GM04503 (cell line): Measurements from ENCODE around the gene SPATS2L.

Experiments
- DNase-seq: peaks from one replicate; pipeline ENCODE4 v3.0.0-alpha.2; 2012; ENCODE audit warnings: low read depth

The SPATS2L gene, protein sequence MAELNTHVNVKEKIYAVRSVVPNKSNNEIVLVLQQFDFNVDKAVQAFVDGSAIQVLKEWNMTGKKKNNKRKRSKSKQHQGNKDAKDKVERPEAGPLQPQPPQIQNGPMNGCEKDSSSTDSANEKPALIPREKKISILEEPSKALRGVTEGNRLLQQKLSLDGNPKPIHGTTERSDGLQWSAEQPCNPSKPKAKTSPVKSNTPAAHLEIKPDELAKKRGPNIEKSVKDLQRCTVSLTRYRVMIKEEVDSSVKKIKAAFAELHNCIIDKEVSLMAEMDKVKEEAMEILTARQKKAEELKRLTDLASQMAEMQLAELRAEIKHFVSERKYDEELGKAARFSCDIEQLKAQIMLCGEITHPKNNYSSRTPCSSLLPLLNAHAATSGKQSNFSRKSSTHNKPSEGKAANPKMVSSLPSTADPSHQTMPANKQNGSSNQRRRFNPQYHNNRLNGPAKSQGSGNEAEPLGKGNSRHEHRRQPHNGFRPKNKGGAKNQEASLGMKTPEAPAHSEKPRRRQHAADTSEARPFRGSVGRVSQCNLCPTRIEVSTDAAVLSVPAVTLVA

DNA sequence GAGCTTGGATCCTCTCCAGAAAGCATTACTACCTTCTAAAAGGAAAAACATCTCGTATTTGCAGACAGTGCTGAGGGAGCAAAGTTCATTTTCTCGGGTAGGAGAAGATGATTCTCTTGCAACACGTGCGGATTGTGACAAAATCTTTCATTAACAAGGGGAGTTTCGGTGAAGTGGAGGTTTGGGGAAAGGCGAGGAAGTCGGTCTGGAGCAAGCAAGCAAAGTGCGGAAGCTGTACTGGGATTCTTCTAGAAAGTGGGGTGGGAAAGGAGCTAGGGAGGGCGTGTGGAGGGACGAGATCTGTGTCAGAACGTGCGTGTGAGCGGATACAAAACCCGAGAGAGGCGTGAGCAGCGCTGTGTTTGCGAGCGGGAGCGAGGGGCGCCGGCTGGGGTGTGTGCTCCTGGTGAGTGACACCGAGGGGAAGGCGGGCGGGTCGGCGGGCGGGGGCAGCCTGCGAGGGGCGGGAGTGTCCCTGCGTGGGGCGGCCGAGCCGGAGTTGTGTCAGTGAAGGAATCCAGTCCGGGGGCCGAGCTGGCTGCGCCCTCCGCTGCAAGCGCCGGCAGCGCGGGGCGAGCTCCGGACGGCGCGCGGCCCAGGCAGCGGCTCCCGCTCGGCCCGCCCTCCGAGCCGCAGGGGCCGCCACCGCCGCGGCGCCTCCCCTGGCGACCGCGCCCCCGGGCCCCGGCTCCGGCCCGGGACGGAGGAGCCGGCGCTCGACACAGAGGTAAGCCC is at the start of gene SPATS2L:
Gene SPATS2L, plus strand, starts transcription at position 498 of the 735 bp plus-strand sequence. CDS start 82,552 bp downstream, outside the sequence.
- DNase-seq: peak; percentile 50

DNA sequence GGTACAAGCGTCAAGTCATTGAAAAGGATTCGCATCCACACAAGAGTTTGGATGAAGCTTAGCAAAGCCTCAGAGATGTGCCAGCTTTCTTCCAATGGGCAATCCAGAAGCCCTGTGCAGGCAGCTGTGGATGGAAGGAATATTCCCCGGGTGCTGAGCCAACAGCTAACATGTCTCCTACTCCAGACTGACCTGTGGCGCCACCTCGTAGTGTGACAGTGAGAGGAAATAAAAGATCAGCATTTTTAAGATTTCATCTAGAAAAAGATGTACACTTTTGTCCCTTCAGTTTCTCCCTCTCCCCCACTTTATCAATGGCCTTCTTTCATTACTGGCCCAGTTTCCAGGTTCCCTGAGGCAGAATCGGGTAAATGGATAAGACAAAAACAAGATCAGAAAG is 48.9 kb upstream of the SPATS2L start:
- DNase-seq: no peak

DNA sequence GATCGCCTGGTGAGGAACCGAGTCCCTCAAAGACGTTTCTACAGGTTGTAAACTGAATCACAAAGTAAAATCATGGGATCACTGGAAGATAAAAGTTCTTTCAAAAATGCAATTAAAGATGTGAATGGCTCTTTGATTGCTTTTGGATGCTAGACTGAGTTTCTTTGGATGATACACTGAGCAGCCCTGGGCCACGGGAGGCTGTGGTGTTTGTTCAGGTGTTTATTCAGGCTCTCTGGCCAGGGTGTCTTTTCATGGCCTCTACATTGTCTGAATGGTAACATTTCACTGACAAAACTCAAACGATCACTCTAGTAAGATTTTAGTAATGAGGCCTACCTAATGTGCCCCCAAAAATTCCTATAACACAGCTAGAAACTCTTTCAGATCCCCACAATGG is 48.4 kb upstream of the SPATS2L start:
- DNase-seq: no peak

DNA sequence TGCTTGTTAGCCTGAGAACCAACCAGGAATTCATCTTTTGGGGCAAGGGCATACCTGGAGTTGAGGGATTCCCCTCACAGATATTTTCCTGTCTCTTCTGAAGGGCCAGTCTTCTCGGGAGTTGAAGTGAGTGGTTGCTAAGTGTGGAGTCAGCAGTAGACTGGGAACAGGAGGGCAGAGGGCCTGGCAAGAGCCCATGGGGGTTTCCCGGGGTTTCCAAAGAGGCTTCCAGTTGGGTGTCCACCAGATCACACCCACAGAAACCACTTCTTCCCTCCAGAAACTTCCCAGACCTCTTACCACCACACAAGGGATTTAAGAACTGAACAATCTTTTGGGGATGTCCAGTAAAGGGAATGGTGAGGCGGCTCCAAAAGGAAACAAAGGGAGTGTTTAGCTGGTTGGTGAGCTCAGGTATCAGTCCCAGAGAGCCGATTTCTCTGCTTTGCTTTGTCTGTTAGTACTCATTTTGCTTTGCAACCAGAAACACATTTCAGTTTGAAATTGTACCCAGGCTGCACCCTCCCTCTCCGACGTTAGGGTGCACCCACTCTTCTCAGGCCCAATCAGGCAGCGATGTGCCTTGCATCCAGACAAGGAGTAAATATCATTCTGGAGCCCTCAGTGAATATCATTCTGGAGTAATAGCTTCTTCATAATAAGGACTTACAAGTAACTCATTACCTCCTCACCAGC is 47.5 kb upstream of the SPATS2L start:
- no peak for DNase-seq

DNA sequence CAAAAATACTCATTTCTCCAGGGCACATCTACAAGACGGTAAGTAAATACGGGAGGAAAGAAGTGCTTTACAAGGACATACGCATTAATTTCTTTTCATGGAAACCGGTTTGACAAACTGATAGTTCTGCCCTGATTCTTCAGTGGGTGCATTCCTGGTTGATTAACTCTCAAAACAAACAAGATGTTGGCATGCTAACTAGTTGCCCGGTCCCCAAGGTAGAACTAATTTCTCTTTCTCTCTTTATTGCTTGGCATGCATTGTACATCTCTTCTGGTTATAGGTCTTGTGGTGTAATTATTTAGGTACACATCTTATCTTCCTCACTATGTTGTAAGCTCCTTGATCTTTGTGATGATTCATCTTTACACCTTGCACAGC is 46.9 kb upstream of the SPATS2L start:
- DNase-seq: no peak

DNA sequence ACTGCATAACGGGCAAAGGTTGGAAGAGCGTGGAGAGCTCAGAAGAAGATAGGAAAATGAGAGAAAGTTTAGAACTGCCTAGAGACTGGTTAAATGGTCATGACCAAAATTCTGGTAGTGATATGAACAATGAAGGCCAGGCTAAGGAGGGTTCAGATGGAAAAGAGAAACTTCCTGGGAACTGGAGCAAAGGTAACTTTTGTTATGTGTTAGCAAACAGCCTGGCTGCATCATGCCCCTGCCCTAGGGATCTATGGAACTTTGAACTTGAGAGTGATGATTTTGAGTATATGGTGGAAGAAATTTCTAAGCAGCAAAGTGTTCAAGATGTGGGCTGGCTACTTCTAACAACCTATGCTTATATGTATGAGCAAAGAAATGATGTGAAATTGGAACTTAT is 44.4 kb upstream of the SPATS2L start:
- no peak for DNase-seq

DNA sequence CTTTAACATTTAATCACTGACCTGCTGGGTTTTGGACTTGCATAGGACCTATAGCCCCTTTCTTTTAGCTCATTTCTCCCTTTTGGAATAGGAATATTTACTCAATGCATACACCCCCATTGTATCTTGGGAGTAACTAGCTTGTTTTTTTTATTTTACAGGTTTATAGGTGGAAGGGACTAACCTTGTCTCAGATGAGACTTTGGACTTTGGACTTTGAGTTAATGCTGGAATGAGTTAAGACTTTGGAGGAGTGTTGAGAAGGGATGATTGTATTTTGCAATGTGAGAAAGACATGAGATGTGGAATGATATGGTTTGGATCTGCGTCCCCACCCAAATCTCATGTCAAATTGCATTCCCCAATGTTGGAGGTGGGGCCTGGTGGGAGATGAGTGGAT is 43.2 kb upstream of the SPATS2L start:
- DNase-seq: no peak

DNA sequence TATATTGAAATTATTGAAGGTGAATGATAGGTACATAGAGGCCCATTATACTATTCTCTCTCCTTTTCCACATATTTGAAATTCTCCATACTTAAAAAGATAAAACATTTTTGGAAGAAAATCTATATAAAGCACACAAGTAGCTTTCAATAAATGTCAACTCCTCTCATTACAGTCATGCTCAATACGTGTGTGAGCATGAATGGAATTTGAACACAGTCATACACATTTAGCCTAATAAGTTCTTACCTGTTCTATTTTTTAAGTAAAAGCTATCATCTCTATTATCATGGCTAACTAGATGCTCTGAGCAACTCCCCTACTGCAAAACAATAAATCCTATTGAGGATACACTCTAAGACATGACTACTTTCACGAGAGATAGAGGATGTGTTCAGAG is 41.9 kb upstream of the SPATS2L start:
- DNase-seq: no peak

DNA sequence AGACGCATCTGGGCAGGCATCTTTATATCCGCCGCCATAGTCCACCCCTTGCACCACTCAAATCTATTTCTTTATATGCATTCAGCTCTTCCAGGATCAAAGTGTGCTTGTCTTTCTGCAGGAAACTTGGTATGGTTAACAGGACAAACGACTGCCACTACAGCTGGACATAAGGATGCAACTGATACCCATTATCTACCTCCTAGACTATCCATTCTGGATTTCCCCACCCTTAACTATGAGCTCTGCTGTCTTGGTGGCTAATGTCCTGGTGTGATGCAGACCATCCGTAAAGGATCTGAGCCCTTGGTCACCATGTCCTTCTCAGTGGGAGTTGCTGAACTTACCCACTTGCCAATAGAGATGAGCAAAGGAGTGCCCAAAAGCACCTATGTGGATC is 40.1 kb upstream of the SPATS2L start:
- no peak for DNase-seq

DNA sequence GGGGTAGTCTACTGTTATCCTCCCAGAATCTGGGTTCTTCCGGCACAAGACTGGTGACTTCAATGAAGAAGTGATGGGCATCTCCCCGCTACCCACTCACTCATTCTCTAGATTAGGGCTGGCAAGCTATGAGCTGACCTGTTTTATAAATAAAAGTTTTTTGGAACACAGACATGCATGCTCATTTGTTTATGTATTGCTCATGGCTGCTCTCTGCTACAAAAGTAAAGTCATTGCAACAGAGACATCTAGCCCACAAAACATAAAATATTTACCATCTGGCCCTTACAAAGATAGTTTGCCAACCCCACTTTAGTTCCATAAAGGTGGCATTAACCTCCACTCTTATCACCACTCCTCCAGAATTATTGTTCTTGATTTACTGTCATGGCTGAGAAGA is 39.1 kb upstream of the SPATS2L start:
- no peak for DNase-seq

DNA sequence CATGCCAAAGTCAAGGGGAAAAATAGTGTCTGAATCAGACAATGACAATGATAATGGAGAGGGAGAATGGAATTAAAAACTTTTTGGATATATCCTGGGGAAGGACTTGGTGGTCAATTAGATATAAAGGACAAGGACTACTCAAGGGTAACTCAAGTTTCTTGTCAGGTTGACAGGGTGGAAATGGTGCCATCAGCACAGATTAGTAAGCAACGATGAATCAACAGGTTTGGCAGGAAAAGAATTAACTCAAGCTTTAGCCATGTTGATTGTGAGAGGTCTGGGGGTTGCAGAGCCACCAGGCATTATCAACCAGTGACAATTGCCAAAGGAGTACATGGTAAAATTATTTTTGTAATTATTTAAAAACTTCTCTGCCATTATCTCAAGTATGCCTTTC is 35.8 kb upstream of the SPATS2L start:
- DNase-seq: no peak

DNA sequence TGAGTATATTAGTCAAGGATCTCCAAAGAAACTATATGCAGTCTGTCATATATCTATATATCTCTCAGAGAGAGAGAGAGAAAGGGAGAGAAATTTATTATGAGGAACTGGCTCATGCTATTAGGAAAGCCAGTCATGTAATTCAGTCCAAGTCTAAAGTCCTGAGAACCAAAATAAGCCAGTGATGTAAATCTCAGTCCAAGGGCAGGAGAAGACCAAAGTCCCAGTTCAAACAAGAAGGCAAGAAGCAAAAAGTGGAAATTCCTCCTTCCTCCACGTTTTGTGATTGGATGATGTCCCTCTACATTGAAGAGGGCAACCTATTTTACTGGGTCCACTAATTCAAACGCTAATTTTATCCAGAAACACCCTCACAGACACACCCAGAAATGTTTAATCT is 34.2 kb upstream of the SPATS2L start:
- no peak for DNase-seq

DNA sequence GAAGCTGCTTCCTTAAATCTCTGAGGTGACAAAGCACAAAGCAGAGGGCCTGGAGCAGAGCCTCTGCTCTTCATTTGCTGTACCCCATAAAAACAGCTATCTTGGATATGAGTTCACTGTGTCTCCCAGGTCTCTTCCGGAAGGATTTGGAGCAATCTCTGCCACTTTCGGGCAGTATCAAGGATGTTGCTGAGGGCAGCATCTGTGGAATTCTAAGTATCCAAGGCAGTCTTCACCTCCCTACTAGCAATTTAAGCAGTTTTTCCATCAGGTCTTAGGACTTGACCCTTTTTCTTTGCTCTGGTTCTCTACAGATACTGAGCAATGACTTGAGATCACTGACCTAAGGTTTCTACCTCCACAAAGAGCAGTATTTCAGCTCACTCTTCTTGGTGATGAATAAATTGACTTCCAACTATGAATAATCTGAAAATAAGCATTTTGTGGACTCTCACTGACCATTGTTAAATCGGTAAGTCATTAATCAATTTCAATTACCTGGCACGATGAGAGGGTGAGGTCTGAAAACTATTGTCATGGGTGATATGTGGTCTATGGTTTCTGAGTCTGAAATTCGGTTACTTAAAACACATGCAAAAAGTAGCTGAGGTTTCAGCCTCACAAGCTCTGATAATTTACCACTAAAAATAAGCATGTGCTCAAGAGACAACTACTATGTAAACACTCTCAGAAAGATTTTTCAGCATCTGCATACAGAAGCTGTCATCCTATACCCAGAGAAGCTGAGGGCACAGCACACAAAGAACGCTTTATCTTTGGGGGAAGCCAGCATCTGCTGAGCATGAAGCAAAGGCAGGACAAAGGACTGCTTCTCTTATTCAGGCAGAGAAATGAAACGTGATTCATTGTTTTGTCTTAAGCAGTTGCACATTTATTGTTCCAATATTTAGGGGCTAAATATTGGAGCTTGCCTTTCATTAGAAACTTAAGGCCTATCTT is 32.1 kb upstream of the SPATS2L start:
- DNase-seq: no peak

DNA sequence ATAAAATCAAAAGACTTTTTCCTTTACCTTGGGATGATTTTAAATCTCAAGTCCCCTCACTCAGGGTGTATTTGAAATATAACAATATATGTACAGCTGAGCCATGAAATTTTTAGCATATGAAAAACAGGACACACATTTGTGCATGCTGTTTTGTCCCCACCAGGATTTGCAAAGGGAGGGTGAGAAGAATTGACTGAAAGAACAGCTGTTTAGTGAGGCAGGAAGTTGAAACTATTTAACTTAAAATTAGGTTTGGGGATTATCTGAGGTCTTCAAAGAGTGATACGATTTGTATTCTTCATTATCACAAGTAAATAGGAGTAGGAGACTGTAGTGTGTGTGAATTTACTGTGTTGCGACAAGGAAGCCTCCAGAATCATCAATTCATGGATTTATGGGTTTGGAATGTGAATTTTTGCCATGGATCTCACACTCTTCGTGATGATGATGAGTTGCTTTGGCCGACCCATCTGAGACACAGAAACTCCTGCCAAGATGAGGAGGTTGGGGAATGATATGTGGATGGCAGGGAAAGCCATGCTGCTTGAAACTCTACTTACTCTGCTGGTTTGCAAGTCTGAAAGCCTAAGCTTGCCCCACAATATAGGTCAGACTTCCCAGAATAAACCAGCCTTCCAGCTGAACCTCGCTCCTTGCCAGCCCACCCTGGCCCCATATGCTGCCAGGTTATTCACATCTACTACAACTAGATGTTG is 31.0 kb upstream of the SPATS2L start:
- DNase-seq: peak; percentile 19

DNA sequence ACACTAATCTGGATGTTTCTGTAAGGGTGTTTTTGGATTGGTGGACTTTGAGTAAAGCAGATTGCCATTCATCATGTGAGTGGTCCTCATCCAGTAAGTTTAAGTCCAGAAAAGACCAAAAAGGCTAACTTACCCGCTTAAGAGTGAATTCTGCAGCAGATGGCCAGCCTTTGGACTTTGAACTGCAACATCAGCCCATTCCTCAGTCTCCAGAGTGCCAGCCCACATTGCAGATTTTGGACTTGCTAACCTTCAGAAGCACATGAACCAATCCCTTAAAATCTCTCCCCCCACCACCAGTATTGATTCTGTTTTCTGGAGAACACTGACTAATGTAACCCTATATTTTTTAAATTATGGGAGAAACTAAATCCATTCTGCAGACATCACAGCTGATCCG is 30.0 kb upstream of the SPATS2L start:
- no peak for DNase-seq

DNA sequence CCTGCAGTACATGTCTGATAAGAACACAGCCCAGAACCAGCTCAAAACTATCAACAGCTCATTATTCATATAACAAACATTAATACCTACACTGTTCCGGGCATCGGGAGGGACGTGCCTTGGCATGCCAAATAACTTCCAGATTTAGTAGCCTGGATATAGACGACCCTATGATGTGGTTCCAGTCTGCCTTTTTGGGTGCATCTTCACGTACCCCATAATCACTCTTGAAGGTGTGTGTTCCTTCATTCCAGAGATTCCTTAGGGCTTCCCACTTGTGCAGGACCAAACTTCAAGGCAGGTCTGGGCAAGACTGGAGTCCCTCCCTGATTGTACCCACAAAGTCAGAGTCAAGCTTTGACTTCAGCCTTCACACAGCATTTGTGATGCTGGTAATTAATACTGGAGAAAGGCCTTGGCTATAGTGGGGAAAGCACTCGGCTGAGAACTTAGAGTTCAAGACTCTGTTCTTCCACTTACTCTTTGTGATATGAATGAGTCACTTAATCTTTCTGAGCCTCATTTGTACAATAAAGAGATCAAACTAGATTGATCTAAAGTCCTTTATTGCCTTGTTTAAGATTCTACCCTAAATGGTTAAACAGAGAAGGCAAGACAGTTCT is 27.7 kb upstream of the SPATS2L start:
- no peak for DNase-seq

DNA sequence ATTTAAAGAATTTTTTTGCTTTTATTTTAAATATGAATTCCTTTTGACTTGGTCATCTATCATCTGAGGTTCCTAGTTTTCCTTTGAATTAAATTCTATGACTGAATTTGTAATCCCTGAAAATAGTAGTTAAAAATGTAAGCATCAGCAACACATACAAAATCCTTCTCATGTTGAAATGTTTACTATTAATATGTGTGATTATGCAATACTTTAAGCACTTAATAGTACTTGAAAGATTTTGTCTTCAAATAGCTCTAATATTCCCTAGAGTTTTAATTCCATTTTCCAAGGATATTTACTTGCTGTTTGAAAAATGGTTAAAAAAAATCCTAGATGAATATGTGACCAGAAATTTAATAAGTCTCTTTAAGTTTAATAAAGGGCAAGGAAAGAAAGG is 26.6 kb upstream of the SPATS2L start:
- no peak for DNase-seq

DNA sequence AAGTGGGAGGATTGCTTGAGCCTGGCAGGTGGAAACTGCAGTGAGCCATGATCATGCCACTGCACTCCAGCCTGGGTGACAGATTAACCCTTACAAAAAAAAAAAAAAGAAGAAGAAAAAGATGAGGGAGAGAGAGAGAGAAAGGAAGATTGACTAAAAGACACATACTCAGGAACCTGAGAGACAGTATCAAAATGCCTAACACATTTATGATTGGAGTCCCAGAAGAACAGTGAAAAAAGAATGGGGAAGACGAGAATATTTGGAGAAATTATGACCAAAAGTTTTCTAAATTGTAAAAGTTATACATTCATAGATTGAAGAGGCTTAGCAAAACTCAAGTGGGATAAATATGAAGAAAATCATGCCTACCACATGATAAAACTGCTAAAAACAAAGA is 19.9 kb upstream of the SPATS2L start:
- DNase-seq: no peak

DNA sequence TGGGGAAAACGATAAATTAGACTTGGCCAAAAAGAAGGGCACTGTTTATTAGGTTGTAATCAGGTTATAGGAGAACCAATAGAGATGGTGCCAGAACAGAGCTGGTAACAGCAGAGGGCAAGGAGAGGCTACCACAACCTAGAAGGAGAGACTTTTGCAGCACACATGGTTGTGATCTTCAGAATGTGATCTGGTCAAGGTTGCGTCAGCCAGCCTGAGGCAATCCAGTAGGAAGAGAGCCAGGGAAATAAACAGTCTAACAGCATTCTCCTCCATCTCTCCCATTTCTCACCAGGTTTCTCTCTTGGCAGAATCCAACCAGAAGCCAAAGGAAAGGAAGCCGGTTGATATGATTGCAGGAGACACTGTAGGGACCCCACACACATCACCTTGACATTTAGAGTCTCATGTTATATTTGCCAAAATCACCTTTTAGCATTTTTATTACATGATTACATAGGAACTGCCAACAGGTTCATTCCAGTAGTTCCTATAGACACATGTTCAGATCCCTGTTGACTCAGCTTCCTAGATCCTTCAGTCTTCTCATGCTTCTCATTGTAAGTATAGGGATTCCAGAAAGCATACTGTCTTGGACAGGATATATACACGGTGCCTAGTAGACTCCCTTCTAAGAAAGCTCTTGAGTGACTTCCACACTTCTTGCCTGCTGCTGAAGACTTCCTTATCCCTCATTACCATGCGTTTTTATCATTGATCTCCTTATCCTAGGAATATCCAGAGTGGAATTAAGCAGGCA is 17.6 kb upstream of the SPATS2L start:
- DNase-seq: peak; percentile 88

DNA sequence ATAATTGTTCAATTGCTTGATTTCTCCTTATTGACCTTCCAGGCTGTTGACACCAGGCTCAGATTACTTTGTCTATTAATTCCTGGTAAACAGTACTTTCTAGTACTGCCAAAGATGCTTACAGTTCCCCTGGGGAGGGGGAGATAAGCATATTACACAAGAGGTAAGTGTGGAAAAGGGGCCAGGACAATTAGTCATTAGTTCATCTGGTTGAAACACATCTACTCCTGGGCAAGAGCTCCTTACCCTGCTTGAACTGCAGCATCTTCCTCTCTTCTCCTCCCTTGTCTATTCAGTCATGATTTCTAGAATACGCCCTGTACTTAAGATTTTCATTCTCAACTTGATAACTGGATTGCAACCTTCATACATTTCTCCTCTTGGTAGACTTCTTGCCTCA is 10.4 kb upstream of the SPATS2L start:
- DNase-seq: no peak
